HepG2 (cell line): ENCODE measurements around the gene BMPR2. TPM values are rescaled to one million over a fixed set of nuclear protein-coding genes. Genes with fewer than 3 reads are reported as not detected.
A peak's percentile ranks its signal among the peaks of the same experiment; 100 is the strongest.

ENCODE experiments used
- ATAC-seq: fragments of 200-7000 bp; cut with Tn5 transposase; 3 replicates; pipeline ENCODE4 v1.9.1; 2020; ENCODE audit warnings: mild to moderate bottlenecking, moderate library complexity
- BruUV-seq: library from RNA; stranded (reverse); fragments of 400-500 nt; replicated peaks from 2 replicates; lab custom pipeline; 2021; lab: Mats Ljungman, UMichigan
- CTCF ChIA-PET: fragments of 300-600 bp; formaldehyde crosslinking; extraction: SDS; loops from one replicate; lab custom pipeline; 2021; ENCODE audit warnings: low total read pairs, inconsistent platforms, low intra/inter-chr PET ratio; lab: Yijun Ruan, JAX
- POLR2A ChIA-PET: fragments of 350-600 bp; sonication (Branson Sonifier 250); formaldehyde crosslinking; loops from one replicate; lab custom pipeline; 2020; ENCODE audit warnings: antibody characterized with exemption, inconsistent platforms; lab: Yijun Ruan, JAX
- DNase-seq: peaks from one replicate; pipeline ENCODE4 v3.0.0-alpha.2; 2015; ENCODE audit warnings: low spot score
- FAIRE-seq: peaks from 3 replicates; lab custom pipeline; 2011; peaks lifted over from hg19 to GRCh38; lab: Jason Lieb, UNC
- H2AFZ ChIP-seq: one replicate; pipeline ENCODE4 v1.6.1; 2011; ENCODE audit warnings: low read length, inconsistent platforms
- H3K27ac ChIP-seq: fragments of 300-600 bp; 3 replicates; pipeline ENCODE4 v1.8.0; 2011; ENCODE audit warnings: mixed run types, mild to moderate bottlenecking, mixed read lengths, low read length, inconsistent platforms; ENCODE audit not compliant: insufficient read depth; ENCODE audit errors: extremely low read length
- H3K27me3 ChIP-seq, 2 experiments: fragments of 200-600 bp in 1 of 2; 2 replicates in 1 of 2; 3 replicates in 1 of 2; pipeline versions ENCODE4 v1.6.0 to v1.8.0; 2011; ENCODE audit warnings: low read length in 2 of 2, mild to moderate bottlenecking in 2 of 2, moderate library complexity in 2 of 2, inconsistent platforms in 1 of 2; ENCODE audit not compliant: insufficient read depth in 2 of 2, control insufficient read depth in 1 of 2
- H3K36me3 ChIP-seq, 2 experiments: fragments of 200-600 bp in 1 of 2; replicated peaks in 1 of 2; 2 replicates in 1 of 2; 3 replicates in 1 of 2; pipeline versions ENCODE4 v1.5.1 to v1.8.0; 2011; ENCODE audit warnings: low read length in 2 of 2, inconsistent platforms in 1 of 2; ENCODE audit not compliant: insufficient read depth in 2 of 2, control insufficient read depth in 1 of 2
- H3K4me1 ChIP-seq: 2 replicates; pipeline ENCODE4 v1.5.1; 2012; ENCODE audit warnings: low read length, inconsistent platforms; ENCODE audit not compliant: insufficient read depth
- H3K4me2 ChIP-seq: 2 replicates; pipeline ENCODE4 v1.6.0; 2011; ENCODE audit warnings: low read depth, low read length, inconsistent platforms
- H3K4me3 ChIP-seq, 3 experiments: fragments of 200-600 bp in 1 of 3; sonication (generic), shearing (Covaris generic) in 1 of 3; replicated peaks in 1 of 3; 2 replicates each; pipeline ENCODE4 v1.5.1; 2011 to 2016; ENCODE audit warnings: low read length in 3 of 3, inconsistent platforms in 2 of 3, low read depth in 2 of 3, mild to moderate bottlenecking in 2 of 3, control low read depth in 1 of 3, mixed read lengths in 1 of 3; ENCODE audit not compliant: insufficient read depth in 1 of 3
- H3K79me2 ChIP-seq: one replicate; pipeline ENCODE4 v1.6.1; 2011; ENCODE audit warnings: low read length, inconsistent platforms; ENCODE audit not compliant: insufficient read depth
- H3K9ac ChIP-seq: 2 replicates; pipeline ENCODE4 v1.6.0; 2011; ENCODE audit warnings: mild to moderate bottlenecking, low read depth, low read length, inconsistent platforms; ENCODE audit not compliant: insufficient read depth
- H3K9me3 ChIP-seq: 2 replicates; pipeline ENCODE4 v1.5.1; 2012; ENCODE audit warnings: mild to moderate bottlenecking, low read length
- H4K20me1 ChIP-seq: 2 replicates; pipeline ENCODE4 v1.6.0; 2011; ENCODE audit warnings: inconsistent platforms, mild to moderate bottlenecking, low read length, moderate library complexity; ENCODE audit not compliant: insufficient read depth
- HNRNPLL ChIP-seq: fragments of 200-400 bp; formaldehyde crosslinking; IDR thresholded peaks from 2 replicates; pipeline ENCODE4 v1.6.1; 2017; ENCODE audit warnings: mild to moderate bottlenecking, low read depth, low read length; ENCODE audit not compliant: poor library complexity, severe bottlenecking
- JUNB ChIP-seq: sonication (generic); formaldehyde crosslinking; IDR thresholded peaks from 2 replicates; pipeline ENCODE4 v1.8.0; 2022; ENCODE audit warnings: missing genetic modification reagents, mild to moderate bottlenecking, borderline replicate concordance
- ZBTB42 ChIP-seq: sonication (generic); formaldehyde crosslinking; IDR thresholded peaks from 2 replicates; pipeline ENCODE4 v1.5.0; 2020; ENCODE audit warnings: mild to moderate bottlenecking, missing genetic modification reagents
- ZNF121 ChIP-seq: sonication (generic); formaldehyde crosslinking; IDR thresholded peaks from 2 replicates; pipeline ENCODE4 v1.5.0; 2020; ENCODE audit warnings: mild to moderate bottlenecking, missing genetic modification reagents
- WGBS: methylation state at CpG from one replicate; pipeline ENCODE4 v1.1.6; 2017; ENCODE audit warnings: low lambda C conversion rate; 5-methylcytosine and 5-hydroxymethylcytosine counted together
- in situ Hi-C: cut with HindIII; loops from 2 replicates; pipeline ENCODE4 v1.10.0; 2017; ENCODE audit warnings: low pct_unique_long_range_greater_than_20kb; ENCODE audit not compliant: extremely low pct_ligation_motif_present
- intact Hi-C: fragments of 100-400 bp; cut with micrococcal nuclease; formaldehyde crosslinking; loops from one replicate; pipeline ENCODE4 v1.10.0; 2022; ENCODE audit not compliant: unreplicated experiment
- polyA plus RNA-seq, 8 experiments: library from polyadenylated mRNA; depleted of rRNA in 3 of 8; stranded (reverse) in 7 of 8; unstranded in 1 of 8; fragments of >200 nt; fragmentation: Illumina TruSeq in 4 of 8; extraction: Trizol in 4 of 8; gene quantifications; 2 replicates each; pipeline versions ENCODE4 v1.2.1 to v1.2.3, GENCODE V29; 2011 to 2016; ENCODE audit warnings: low read depth in 4 of 8, missing spikeins in 1 of 8, mixed read lengths in 1 of 8; ENCODE audit not compliant: insufficient read depth in 1 of 8
- total RNA-seq, 5 experiments: library from RNA; depleted of rRNA; stranded (reverse); fragments of >200 nt; fragmentation: Illumina TruSeq; extraction: Trizol; gene quantifications; 2 replicates each; pipeline ENCODE4 v1.2.3, GENCODE V29; 2016; ENCODE audit warnings: low read depth in 1 of 5
- TF ChIP-seq, protein P1 (sequence below): sonication (generic); formaldehyde crosslinking; IDR thresholded peaks from 2 replicates; pipeline ENCODE4 v1.5.0; 2020; ENCODE audit warnings: mild to moderate bottlenecking, missing genetic modification reagents, borderline replicate concordance
- TF ChIP-seq, protein P2 (sequence below): sonication (generic); formaldehyde crosslinking; IDR thresholded peaks from 2 replicates; pipeline ENCODE4 v1.4.0; 2020; ENCODE audit warnings: missing genetic modification reagents, low read depth, mild to moderate bottlenecking, borderline replicate concordance

Gene BMPR2
- total and polyA plus RNA-seq, 2 of the 13 experiments (the other 11 are each of a cell fraction or from before 2014, with no cell fraction given) = 5.5 to 10.3 TPM

DNA sequence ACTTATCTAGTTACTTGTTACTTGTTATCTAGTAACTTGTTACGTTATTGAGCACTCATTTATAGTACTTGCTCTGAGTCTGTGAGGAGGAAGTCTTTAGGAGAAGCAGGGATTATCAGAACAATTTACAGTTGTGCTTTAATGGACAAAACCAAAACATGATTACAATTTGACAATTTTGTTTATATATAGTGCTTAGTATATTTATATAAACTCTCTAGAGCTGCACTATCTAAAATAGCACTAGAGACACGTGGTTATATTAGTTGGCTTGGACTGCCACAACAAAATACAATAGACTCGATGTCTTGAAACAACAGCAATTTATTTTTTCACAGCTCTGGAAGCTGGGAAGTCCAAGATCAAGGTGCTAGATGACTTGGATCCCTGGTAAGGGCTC, 78.4 kb downstream of the BMPR2 start (continued):
- TF ChIP-seq, protein P1, sequence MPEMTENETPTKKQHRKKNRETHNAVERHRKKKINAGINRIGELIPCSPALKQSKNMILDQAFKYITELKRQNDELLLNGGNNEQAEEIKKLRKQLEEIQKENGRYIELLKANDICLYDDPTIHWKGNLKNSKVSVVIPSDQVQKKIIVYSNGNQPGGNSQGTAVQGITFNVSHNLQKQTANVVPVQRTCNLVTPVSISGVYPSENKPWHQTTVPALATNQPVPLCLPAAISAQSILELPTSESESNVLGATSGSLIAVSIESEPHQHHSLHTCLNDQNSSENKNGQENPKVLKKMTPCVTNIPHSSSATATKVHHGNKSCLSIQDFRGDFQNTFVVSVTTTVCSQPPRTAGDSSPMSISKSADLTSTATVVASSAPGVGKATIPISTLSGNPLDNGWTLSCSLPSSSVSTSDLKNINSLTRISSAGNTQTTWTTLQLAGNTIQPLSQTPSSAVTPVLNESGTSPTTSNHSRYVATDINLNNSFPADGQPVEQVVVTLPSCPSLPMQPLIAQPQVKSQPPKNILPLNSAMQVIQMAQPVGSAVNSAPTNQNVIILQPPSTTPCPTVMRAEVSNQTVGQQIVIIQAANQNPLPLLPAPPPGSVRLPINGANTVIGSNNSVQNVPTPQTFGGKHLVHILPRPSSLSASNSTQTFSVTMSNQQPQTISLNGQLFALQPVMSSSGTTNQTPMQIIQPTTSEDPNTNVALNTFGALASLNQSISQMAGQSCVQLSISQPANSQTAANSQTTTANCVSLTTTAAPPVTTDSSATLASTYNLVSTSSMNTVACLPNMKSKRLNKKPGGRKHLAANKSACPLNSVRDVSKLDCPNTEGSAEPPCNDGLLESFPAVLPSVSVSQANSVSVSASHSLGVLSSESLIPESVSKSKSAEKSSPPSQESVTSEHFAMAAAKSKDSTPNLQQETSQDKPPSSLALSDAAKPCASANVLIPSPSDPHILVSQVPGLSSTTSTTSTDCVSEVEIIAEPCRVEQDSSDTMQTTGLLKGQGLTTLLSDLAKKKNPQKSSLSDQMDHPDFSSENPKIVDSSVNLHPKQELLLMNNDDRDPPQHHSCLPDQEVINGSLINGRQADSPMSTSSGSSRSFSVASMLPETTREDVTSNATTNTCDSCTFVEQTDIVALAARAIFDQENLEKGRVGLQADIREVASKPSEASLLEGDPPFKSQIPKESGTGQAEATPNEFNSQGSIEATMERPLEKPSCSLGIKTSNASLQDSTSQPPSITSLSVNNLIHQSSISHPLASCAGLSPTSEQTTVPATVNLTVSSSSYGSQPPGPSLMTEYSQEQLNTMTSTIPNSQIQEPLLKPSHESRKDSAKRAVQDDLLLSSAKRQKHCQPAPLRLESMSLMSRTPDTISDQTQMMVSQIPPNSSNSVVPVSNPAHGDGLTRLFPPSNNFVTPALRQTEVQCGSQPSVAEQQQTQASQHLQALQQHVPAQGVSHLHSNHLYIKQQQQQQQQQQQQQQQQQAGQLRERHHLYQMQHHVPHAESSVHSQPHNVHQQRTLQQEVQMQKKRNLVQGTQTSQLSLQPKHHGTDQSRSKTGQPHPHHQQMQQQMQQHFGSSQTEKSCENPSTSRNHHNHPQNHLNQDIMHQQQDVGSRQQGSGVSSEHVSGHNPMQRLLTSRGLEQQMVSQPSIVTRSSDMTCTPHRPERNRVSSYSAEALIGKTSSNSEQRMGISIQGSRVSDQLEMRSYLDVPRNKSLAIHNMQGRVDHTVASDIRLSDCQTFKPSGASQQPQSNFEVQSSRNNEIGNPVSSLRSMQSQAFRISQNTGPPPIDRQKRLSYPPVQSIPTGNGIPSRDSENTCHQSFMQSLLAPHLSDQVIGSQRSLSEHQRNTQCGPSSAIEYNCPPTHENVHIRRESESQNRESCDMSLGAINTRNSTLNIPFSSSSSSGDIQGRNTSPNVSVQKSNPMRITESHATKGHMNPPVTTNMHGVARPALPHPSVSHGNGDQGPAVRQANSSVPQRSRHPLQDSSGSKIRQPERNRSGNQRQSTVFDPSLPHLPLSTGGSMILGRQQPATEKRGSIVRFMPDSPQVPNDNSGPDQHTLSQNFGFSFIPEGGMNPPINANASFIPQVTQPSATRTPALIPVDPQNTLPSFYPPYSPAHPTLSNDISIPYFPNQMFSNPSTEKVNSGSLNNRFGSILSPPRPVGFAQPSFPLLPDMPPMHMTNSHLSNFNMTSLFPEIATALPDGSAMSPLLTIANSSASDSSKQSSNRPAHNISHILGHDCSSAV (CRISPR knock-in tag) = no peak
- no peak for TF ChIP-seq HNRNPLL
- TF ChIP-seq JUNB (CRISPR knock-in tag) = no peak
- no peak for TF ChIP-seq ZBTB42 (CRISPR knock-in tag)

DNA sequence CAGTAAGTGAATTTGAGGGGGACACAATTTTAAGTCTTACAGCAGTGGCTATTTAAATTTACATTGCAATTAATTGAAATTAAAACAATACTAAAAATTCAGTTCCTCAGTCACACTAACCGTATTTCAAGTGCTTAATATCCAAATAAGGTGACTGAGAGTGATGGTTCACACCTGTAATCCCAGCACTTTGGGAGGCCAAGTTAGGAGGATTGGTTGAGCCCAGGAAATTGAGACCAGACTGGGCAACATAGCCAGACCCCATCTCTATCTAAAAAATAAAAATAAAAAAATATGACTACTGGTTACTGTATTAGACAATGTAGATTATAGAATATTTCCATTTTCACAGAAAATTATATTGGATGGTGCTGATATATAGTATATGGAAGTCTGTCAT, 79.0 kb downstream of the BMPR2 start:
- Histone ChIP-seq H3K9me3 (no peaks in the 10 kb centered on the region), H3K36me3 (no peaks in the 10 kb centered on the region; a peak in 1 of 5 replicates), H3K79me2 (no peaks in the 10 kb centered on the region), H3K9ac (no peak overlapping the region), H3K4me2 (no peak overlapping the region), H4K20me1 (no peaks in the 10 kb centered on the region), H2AFZ (no peak overlapping the region), H3K4me3 (no peak overlapping the region), H3K27ac (no peak overlapping the region), H3K4me1 (peaks cover 11% of the 10 kb centered on the region), H3K27me3 (no peaks in the 10 kb centered on the region)
- FAIRE-seq (no peak), DNase-seq (no peak), ATAC-seq (no peak)
- TF ChIP-seq ZNF121 (CRISPR knock-in tag) = peak; percentile 84
- TF ChIP-seq, protein P2, sequence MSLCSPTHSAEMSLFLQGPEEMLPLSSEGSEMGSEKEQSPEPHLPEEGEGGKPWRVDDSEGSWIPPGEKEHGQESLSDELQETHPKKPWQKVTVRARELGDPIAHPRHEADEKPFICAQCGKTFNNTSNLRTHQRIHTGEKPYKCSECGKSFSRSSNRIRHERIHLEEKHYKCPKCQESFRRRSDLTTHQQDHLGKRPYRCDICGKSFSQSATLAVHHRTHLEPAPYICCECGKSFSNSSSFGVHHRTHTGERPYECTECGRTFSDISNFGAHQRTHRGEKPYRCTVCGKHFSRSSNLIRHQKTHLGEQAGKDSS = no peak
- ChIA-PET POLR2A (no interaction called here), CTCF (no interaction called here)
- no TSS peak for BruUV-seq
- 100% methylated on average over 1 of the region's 1 CpG for WGBS
- in situ Hi-C loops (no loop called here), intact Hi-C loops (no loop called here)
